Myocyte (in vitro differentiated cells): ENCODE measurements around the gene DNAH10. TPM values are rescaled to one million over a fixed set of nuclear protein-coding genes. Genes with fewer than 3 reads are reported as not detected.
A peak's percentile ranks its signal among the peaks of the same experiment; 100 is the strongest.

Experiments
- DNase-seq: peaks from one replicate; pipeline ENCODE4 v3.0.0-alpha.2; 2012; ENCODE audit warnings: low read depth
- total RNA-seq: library from RNA; depleted of rRNA; stranded (reverse); fragments of >200 nt; gene quantifications from 2 replicates; pipeline ENCODE4 v1.2.3, GENCODE V29; 2014

The DNAH10 gene
- total RNA-seq, 1 donor from 2014 or later, result 0.16 TPM

GRCh38 chr12:123879101-123879500 lies 117.0 kb downstream of the DNAH10 start:
- no peak for DNase-seq

DNA sequence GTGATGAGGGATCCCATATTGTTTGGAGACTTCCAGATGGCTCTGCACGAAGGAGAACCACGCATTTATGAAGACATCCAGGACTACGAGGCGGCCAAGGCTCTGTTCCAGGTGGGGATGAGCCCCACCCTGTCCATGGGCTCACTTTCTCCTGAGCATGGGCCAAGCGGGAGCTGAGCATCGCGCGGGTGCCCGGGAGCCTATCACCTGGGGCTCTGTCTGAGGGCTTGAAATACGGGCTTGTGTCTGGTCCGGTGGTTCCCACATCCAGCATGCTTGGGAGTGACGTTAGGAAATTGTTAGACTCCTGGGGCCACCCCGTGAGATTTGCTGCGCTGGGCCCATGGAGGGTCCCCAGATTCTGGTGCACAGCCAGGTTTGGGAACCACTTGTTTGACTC lies 117.6 kb downstream of the DNAH10 start:
- no peak for DNase-seq

DNA sequence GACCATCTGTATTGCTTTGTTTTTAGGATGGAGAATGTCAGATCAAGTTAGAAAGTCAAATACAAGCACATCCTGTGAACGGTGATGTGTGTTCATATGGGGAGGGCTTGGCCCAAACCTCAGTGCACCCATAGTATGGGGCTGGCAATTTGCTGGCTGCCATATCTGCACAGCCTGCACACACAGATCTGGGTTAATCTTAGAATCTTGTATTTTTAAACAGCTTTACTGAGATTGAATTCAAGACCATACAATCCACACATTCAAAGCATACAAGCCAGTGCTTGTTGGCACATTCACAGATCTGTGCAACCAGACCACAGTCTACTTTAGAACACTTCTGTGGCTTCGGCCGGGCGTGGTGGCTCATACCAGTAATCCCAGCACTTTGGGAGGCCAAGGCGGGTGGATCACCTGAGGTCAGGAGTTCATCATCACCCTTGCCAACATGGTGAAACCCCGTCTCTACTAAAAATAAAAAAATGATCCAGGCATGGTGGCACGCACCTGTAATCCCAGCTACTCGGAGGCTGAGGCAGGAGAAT lies 120.1 kb downstream of the DNAH10 start:
- no peak for DNase-seq

- DNase-seq, result no peak
These were observed 124.2 kb downstream of the DNAH10 start for GRCh38 chr12:123886258-123886657.

DNA sequence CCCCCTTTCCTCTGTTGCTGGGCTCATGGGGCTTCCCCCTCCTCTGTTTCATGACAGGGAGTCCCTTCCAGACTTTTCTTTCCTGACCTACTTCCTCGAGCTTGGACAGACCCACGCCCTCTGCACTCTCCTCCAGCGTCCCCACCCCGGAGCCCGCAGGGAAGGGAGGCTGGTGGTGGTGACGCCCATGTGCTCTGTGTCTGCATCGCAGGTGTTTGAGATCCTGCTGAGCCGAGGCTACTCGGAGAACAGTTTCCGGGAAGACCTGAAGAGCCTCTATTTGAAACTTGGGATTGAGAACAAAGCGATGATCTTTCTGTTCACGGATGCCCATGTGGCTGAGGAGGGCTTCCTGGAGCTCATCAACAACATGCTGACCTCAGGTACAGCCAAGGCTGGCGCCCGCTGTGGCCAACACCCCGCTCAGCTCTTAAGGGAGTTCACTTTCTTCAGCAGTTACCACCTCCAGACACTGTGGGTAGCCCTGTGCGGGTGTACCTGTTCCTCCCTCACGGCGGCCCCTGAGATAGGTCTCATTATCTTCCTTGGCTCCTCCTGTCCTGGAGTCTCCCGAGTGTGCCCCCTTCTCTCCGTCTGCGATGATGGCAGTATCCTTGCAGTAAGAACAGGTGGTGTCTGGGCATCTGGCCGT lies 125.0 kb downstream of the DNAH10 start:
- no peak for DNase-seq

DNA sequence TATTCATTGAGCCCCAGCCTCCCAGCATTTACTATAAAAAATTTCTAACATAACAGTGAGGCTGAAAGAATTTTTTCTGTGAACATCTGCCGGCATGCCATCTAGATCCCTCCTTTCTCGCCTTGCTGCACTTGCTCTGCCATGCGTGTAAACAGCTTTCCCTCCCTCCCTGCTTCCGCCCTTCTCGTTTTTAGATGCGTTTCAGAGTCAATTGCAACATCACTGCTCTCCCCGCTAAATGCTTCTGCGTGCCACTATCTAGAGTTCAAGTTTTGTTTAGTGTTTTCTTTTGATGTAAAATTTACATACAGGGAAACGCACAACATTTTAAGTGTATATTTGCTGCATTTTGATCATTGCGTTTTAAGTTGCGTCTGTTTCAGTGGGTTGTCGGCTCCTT lies 126.9 kb downstream of the DNAH10 start:
- DNase-seq, result no peak

DNA sequence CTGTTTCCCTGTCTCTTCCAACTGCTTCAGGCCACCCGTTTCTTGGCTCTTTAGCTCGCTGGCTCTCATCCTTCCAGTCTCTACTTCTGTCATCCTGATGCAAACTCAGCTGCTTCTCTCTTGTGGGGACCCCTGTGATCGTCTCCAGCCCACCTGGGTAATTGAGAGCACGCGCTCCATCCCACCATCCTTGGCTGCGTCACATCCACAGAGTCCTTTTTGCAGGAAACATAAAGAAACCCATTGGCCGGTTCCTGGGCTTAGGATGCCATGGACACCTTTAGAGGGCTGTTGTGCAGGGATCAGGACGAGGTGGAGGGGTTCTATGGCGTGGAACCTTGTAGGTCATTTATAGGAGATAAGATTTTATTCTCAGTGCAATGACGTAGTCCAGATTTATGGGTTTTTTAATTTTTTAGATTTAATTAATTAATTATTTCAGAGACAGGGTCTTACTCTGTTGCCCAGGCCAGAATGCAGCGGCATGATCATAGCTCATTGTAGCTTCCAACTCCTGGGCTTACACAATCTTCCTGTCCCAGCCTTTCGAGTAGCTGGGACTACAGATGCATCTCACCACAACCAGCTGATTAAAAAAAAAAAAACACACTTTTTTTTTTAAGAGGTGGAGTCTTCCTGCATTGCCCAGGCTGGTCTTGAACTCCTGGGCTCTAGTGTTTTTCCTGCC lies 127.9 kb downstream of the DNAH10 start:
- DNase-seq, result no peak

DNA sequence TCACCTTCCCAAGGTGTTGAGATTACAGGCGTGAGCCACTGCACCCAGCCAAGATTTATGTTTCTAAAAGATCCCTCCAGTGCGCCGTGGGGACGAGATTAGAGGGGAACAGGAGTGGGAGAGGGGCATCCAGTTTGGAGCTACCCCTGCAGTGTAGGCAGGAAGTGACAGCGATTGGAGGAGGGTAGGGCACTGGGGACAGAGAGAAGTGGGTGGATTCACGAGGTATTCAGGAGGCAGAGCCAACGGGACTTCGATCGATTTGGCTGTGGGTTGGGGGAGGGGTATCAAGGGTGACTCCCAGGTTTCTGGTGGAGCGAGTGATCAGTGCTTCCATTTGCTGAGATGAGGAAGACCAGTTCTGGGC lies 128.4 kb downstream of the DNAH10 start:
- no peak for DNase-seq

GRCh38 chr12:123891011-123891410 lies 128.9 kb downstream of the DNAH10 start:
- DNase-seq, result no peak

GRCh38 chr12:123891516-123892179 lies 129.5 kb downstream of the DNAH10 start:
- no peak for DNase-seq

- DNase-seq, result no peak
These were observed 130.1 kb downstream of the DNAH10 start for GRCh38 chr12:123892180-123892559.

GRCh38 chr12:123892853-123893252 lies 130.8 kb downstream of the DNAH10 start:
- DNase-seq, result no peak

GRCh38 chr12:123893276-123893675 lies 131.2 kb downstream of the DNAH10 start:
- no peak for DNase-seq

DNA sequence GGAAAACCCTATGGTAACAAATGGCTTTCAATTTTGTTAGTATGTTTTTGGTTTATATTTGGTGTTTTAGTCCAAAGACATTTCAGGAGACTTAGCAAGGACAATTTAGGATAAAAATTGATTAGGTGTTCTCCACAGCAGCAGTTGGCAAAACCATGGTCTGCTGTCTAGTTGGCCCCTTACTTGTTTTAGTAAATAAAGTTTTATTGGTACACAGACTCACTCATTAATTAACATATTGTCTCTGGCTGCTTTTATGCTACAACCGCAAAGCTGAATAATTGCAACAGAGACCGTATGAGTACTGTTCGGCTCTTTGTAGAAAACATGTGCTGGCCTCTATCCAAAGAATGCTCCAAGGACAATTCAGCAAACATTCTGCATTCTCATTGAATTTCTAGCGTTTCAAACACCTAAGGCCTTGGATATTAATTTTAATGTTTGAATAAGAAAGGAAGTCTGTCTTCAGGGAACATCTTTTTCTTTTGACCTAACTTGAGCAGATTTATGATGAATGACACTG lies 132.8 kb downstream of the DNAH10 start:
- no peak for DNase-seq

DNA sequence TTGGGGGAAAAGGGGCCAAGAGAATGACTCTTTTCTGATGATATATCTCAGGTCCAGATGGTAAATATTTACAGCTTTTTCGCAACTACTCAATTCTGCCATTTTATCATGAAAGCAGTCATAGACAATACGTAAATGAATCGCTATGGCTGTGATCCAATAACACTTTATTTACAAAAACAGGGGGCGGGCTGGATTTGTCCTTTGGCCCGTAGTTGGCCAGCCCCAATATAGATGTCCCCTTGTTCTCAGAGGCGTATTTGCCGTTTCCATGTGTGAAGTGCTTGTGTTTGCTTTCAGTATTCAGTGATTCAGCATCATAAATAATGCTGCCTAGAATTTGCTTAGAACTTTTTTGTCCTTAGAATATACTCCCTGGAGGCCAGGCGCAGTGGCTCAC lies 133.3 kb downstream of the DNAH10 start:
- DNase-seq, result no peak

DNA sequence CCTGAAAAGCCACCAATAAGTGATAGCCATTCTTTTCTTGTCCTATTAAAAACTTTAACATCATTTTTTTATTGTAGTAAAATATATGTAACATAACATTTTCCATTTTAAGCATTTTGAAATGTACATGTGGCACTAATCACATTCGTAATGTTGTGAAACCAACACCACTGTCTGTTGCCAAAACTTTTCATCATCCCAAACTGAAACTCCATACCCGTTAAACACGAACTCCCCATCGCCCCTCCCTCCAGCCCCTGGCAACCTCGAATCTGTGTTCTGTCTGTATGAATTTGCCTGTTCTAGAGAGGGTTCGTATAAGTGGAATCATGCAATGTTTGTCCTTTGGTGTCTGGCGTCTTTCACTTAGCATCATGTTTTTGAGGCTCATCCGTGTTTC lies 134.7 kb downstream of the DNAH10 start:
- DNase-seq, result peak; percentile 29

GRCh38 chr12:123897221-123897620 lies 135.1 kb downstream of the DNAH10 start:
- peak; percentile 45 for DNase-seq

GRCh38 chr12:123898673-123899072 lies 136.6 kb downstream of the DNAH10 start:
- no peak for DNase-seq

DNA sequence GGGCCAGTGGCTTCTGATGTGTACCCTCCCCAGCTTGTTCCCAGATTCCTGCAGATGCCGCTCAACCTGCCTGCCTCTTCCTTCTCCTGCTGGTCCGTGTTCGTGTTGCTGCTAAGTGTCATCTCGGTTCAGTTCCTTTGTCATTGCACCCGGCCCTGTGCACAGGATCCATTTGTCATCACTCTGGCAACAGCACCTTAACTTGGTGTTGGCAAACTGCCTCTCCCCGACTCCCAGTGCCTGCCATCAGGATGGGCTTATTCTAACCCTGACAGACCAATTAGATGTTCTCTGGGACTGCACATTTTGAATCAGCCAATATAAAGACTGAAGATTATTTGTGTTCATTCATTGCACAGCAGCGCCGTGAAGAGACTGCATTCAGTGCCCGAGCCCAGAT lies 137.3 kb downstream of the DNAH10 start:
- DNase-seq, result no peak

GRCh38 chr12:123900871-123901376 lies 138.8 kb downstream of the DNAH10 start:
- DNase-seq, result no peak

DNA sequence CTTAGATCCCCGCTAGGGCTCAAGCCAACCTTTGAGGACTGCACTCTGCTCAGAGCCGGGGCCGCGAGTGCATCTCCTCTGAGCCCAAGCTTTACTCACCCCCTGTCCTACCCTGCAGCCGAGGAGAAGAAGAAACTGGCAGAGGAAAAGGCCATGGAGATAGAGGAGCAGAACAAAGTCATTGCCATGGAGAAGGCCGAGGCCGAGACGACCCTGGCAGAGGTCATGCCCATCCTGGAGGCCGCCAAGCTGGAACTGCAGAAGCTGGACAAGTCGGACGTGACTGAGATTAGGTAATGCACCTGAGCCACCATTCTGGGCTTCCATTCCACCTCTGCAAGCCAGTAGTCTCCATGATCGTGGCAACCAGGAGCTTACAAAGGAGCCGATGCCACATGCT lies 140.7 kb downstream of the DNAH10 start:
- DNase-seq, result no peak
